Measurements from ENCODE around the gene REG1A.

REG1A gene

GRCh38 chr2:79128406-79128805 lies 8.1 kb downstream of the REG1A start:
- no peak for DNase-seq

DNA sequence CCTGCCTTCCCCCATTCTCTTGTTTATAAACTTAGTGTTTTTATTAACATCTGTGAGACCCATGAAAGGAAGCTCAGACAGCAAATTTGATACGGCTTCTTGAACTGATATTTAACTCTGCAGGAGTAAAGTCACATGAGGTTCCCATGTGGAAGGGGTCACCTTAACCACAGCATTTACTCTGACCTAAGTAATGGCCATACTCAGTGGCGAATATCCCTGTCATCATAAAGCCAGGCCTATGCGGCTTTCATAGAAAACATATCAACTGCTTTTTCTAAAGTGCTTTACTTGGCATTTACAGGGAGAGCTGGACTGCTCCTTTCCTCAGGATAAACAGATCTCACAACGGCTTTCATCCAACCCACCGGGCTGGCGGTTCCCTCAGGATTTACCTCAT lies 9.0 kb downstream of the REG1A start:
- DNase-seq: no peak

DNA sequence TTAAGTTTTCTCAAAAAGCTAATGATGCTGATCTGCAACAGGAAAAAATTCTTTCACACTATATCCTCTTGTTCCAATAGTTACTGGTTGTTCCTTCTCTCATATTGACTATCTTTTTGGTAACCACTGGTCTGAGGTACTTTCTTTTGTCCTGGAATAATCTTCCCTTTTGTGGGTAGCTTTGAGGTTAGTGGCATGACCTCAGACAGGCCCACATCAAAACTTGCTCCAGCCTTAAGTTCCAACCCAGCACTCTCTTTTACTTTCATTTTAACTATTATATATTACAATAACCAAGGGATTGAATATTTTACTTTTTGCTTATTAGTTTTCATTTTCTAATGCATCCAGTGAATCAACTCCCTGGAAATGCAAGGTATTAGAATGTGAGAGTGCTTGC lies 9.5 kb downstream of the REG1A start:
- DNase-seq: no peak

- DNase-seq: no peak
Measured at GRCh38 chr2:79131687-79132086, 11.4 kb downstream of the REG1A start.

DNA sequence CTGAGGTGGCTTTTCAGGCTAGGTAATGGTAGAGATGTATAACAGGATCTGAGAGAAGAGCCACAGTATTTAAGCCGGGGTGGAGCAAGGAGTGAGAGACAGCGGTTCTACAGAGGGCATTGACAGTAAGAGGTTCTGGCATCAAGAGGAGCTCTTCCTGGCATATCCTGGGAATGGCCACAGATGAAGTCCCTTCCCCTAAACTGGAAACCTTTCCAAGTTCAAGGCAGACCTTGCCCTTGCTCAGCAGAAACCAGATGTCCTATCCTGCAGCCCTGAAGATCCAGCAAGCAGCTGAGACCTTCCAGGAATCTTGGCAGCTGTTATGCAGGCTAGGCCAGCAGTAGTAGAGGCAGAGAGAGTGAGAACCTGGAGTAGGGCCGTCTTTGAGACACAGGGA lies 18.1 kb downstream of the REG1A start:
- no peak for DNase-seq

- DNase-seq: no peak
Measured at GRCh38 chr2:79139423-79139822, 19.1 kb downstream of the REG1A start.

DNA sequence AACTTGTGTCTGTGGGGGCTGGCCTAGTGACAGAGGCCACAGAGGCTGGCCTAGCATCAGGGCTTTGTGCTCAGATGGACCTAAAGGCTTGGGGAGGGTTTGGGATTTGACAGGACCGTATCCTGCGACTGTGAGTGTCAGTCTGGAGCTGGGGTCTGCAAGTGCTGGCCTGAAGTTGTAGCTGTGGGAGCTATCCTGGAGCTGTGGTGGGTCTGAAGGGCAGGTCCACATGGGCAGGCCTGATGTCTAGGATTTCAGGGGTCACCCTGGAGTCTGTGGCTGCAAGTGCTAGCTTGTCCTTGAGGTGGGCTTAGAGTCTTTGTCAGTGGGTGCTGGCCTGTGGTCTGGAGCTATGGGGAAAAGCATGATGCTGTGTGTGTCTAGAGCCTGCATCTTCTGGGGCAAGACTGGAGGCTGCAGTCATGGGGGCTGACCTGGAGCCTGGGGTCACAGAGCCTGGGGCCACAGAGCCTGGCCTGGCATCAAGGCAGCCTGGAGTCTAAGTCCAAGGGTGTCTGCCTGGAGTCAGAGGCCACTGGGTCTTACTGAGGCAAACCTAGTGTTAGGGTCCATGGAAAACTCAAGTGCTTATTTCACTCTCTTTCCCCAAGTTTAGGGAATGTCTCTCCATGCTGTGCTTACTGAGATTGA lies 35.7 kb downstream of the REG1A start:
- no peak for DNase-seq

DNA sequence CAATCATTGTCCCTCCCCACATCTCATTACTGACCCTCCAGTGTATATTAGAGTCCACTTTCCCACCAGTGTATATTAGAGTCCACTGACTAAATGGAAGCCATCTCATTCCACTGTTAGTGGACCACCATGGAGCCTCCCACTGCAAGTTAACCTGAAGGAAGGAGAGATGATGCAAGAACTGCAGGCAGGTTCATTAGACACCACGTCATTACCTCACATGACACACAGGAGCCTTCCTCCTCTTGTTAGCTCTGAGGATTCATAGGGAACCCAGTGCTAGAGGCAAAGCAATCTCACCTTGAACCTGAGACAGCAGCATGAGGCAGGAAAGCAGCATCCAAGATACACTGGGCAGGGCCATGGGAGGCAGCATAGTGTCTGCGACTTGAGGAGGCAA lies 38.7 kb downstream of the REG1A start:
- no peak for DNase-seq

- DNase-seq: no peak
Measured at GRCh38 chr2:79159653-79160052, 39.4 kb downstream of the REG1A start, which contains the start of gene REG3A. Gene REG3A, minus strand, starts transcription at chr2:79159753. Its CDS starts 348 bp downstream, at chr2:79159405.

GRCh38 chr2:79162132-79162531 lies 41.8 kb downstream of the REG1A start:
- no peak for DNase-seq

DNA sequence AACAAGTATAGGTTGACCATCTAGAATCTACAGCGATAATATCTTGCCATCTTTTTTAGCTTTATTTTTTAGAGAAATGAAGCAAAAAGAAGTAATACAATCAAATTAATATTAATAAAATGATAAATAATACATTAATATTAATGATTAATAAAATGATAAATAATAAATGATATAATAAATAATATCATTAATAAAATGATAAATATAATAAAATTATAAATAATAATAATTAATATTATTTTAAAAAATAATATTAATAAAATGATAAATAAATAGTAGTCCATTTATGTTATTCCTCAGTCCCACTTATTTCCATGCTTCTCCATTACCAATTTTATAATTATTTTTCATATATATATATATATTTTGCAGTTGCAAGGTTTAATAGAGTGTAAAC lies 42.5 kb downstream of the REG1A start:
- no peak for DNase-seq

- DNase-seq: no peak
Measured at GRCh38 chr2:79171348-79171958, 51.2 kb downstream of the REG1A start.
